Activated CD8-positive, alpha-beta memory T cell treated with anti-CD3 and anti-CD28 coated beads, Interleukin-2, amount 10 ng/mL, durations not matched to agents 7 days and 5 days (primary cell): ENCODE results near the gene PTHLH. TPM values are rescaled to one million over a fixed set of nuclear protein-coding genes. Genes with fewer than 3 reads are reported as not detected.
A peak's percentile ranks its signal among the peaks of the same experiment; 100 is the strongest.

Experiments used
- ATAC-seq: fragments of 150-1000 bp; cut with Tn5 transposase; one replicate; pipeline ENCODE4 v1.10.0; 2021; ENCODE audit warnings: moderate library complexity
- CTCF ChIA-PET: fragments of 350-600 bp; sonication (Branson Sonifier 250); formaldehyde crosslinking; loops from one replicate; lab custom pipeline; 2021; ENCODE audit warnings: antibody characterized with exemption; lab: Charles Lee
- DNase-seq: peaks from one replicate; pipeline ENCODE4 v3.0.0-alpha.2; 2020
- H3K27ac Mint-ChIP-seq: one replicate; pipeline ENCODE4 v1.8.0; 2021; ENCODE audit warnings: mild to moderate bottlenecking, mixed read lengths
- H3K27me3 Mint-ChIP-seq: one replicate; pipeline ENCODE4 v1.8.0; 2021; ENCODE audit warnings: mixed read lengths
- H3K36me3 Mint-ChIP-seq: one replicate; pipeline ENCODE4 v1.8.0; 2021; ENCODE audit warnings: mild to moderate bottlenecking, mixed read lengths
- H3K4me1 Mint-ChIP-seq: one replicate; pipeline ENCODE4 v1.8.0; 2021; ENCODE audit warnings: mixed read lengths
- H3K4me3 Mint-ChIP-seq: one replicate; pipeline ENCODE4 v1.8.0; 2021; ENCODE audit warnings: mild to moderate bottlenecking, moderate library complexity, mixed read lengths
- H3K9me3 Mint-ChIP-seq: one replicate; pipeline ENCODE4 v1.8.0; 2022; ENCODE audit warnings: low read depth, mixed read lengths
- total RNA-seq, 2 experiments: library from RNA; stranded (reverse); gene quantifications; one replicate each; pipeline ENCODE4 v1.2.3, GENCODE V29; 2021

The PTHLH gene
- total RNA-seq, 2 experiments from 2014 or later = 0.35 TPM; not detected in 1

DNA sequence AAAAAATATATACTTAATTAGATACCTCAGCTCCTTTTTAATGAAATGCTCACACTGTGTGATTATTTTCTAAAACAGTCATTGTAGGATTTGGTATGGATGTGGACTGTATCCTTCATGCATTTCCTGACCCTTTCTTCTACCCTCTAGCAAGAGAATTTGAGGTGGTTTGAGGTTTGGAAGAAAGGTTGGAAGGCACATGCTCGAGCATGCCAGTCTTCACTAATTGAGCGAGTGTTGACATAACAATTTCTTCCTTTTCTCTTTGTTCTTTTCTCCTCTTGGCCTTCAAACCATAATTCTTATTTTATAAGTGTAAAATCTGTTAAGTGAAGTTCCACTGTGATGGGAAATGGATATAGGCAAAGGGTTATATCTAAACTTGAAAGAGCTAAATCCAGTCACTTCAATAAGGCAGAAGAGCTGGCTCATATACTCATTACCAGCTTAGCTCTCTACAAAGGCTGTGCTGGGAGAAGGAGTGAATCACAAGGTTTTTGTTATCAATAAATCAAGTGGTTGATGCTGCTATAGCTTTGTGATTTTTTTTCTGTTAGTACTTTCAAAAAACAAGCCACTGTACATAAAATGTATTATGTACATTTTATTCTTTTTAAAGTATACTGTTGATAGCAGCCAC is 16.2 kb upstream of the PTHLH start:
- H3K9me3 Mint-ChIP-seq = no peaks in the 10 kb centered on the region
- no peak overlapping the region for H3K4me3 Mint-ChIP-seq
- H3K4me1 Mint-ChIP-seq = no peaks in the 10 kb centered on the region
- ATAC-seq = no peak
- H3K36me3 Mint-ChIP-seq = no peaks in the 10 kb centered on the region
- H3K27ac Mint-ChIP-seq = no peak overlapping the region
- peaks cover 6% of the 10 kb centered on the region for H3K27me3 Mint-ChIP-seq
- no peak for DNase-seq
- CTCF ChIA-PET = no interaction called here

GRCh38 chr12:27987331-27987730 is 14.8 kb upstream of the PTHLH start:
- Mint-ChIP-seq H3K4me3 (no peak overlapping the region), H3K9me3 (no peaks in the 10 kb centered on the region), H3K27me3 (peaks cover 15% of the 10 kb centered on the region), H3K4me1 (no peaks in the 10 kb centered on the region), H3K36me3 (no peaks in the 10 kb centered on the region), H3K27ac (no peak overlapping the region)
- ATAC-seq (no peak), DNase-seq (no peak)
- CTCF ChIA-PET = no interaction called here

GRCh38 chr12:27984275-27984674 is 11.7 kb upstream of the PTHLH start:
- no peaks in the 10 kb centered on the region for H3K36me3 Mint-ChIP-seq
- H3K27me3 Mint-ChIP-seq = peaks cover 35% of the 10 kb centered on the region
- H3K4me1 Mint-ChIP-seq = no peaks in the 10 kb centered on the region
- H3K9me3 Mint-ChIP-seq = no peaks in the 10 kb centered on the region
- CTCF ChIA-PET = no interaction called here
- ATAC-seq = no peak
- H3K4me3 Mint-ChIP-seq = no peak overlapping the region
- no peak for DNase-seq
- no peak overlapping the region for H3K27ac Mint-ChIP-seq

DNA sequence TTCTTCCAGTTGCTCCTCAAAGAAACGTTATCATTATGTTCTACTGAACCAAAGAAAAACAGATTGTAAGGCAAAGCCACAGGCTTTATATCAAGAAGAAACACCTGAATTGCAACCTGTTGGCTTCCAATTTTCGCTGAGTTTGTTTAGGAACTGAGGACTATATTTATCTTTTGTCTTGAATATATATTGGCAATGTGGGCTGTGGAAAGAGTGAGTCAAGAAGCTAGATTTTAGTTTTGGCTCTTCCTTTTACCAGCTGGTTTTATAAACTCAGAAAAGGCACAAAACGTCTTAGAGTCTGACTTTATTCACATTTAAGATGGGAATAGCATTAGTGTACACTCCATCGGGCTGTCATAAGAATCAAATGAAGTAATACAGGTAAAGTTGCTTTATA is 10.4 kb upstream of the PTHLH start:
- CTCF ChIA-PET = no interaction called here
- ATAC-seq = no peak
- Mint-ChIP-seq H3K4me1 (no peaks in the 10 kb centered on the region), H3K9me3 (no peaks in the 10 kb centered on the region), H3K36me3 (no peaks in the 10 kb centered on the region), H3K4me3 (no peak overlapping the region), H3K27me3 (peaks cover 47% of the 10 kb centered on the region), H3K27ac (no peak overlapping the region)
- DNase-seq = no peak

DNA sequence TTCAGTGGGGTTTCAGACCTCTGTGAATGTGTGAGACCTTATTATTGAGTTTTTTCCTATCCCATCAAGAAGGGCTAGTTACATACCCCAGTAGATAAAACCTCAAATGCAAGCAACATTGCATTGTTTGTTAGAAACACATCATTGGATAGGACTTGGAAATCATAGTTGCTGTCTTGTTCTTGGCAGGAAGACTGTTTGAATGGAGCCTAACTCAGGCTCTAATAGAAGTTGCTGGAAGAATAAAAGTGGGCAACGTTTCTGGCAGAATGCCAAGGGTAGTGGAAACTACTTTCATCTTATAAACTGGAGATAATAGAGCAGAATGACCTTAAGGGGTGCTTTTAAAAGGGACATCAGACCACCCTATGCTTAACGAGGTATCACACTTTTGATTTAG is 9.9 kb upstream of the PTHLH start:
- CTCF ChIA-PET = no interaction called here
- Mint-ChIP-seq H3K9me3 (no peaks in the 10 kb centered on the region), H3K36me3 (no peaks in the 10 kb centered on the region), H3K4me3 (no peak overlapping the region), H3K27ac (no peak overlapping the region), H3K4me1 (no peaks in the 10 kb centered on the region), H3K27me3 (peaks cover 52% of the 10 kb centered on the region)
- ATAC-seq = no peak
- no peak for DNase-seq

GRCh38 chr12:27981874-27982273 is 9.3 kb upstream of the PTHLH start:
- no peak for DNase-seq
- ATAC-seq = no peak
- Mint-ChIP-seq H3K9me3 (no peaks in the 10 kb centered on the region), H3K27ac (no peak overlapping the region), H3K27me3 (peaks cover 57% of the 10 kb centered on the region), H3K4me3 (no peak overlapping the region), H3K36me3 (no peaks in the 10 kb centered on the region), H3K4me1 (no peaks in the 10 kb centered on the region)
- CTCF ChIA-PET = no interaction called here

DNA sequence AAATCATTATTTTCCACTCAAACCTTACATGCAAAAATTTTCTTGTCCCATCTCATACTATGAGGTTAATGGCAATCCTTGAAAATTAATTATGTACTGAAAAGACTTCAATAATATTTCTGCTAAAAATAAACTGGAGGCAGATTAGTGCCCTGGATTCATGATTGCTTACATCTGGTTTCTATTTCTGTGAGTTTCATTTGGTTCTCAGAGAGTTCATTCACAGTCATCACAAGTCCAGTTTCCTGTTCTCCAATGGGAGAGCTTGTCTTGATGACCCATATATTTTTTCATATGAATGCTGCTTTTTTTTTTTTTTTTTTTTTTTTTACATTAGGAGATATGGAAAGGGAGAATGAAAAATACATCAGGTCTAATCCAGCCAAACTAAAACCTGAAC is 6.6 kb upstream of the PTHLH start:
- CTCF ChIA-PET = no interaction called here
- Mint-ChIP-seq H3K4me1 (peaks cover 9% of the 10 kb centered on the region), H3K27ac (no peak overlapping the region), H3K36me3 (no peaks in the 10 kb centered on the region), H3K9me3 (no peaks in the 10 kb centered on the region), H3K4me3 (no peak overlapping the region), H3K27me3 (peaks cover 84% of the 10 kb centered on the region)
- ATAC-seq (no peak), DNase-seq (no peak)

GRCh38 chr12:27975222-27976136 is 2.9 kb upstream of the PTHLH start:
- Mint-ChIP-seq H3K4me3 (no peak overlapping the region), H3K36me3 (no peaks in the 10 kb centered on the region), H3K27me3 (peaks cover 96% of the 10 kb centered on the region), H3K27ac (no peak overlapping the region), H3K4me1 (peaks cover 16% of the 10 kb centered on the region), H3K9me3 (no peaks in the 10 kb centered on the region)
- CTCF ChIA-PET = no interaction called here
- ATAC-seq (no peak), DNase-seq (no peak)

GRCh38 chr12:27974735-27975221 is 2.2 kb upstream of the PTHLH start:
- H3K27me3 Mint-ChIP-seq = peaks cover 92% of the 10 kb centered on the region
- no peak overlapping the region for H3K27ac Mint-ChIP-seq
- H3K9me3 Mint-ChIP-seq = no peaks in the 10 kb centered on the region
- CTCF ChIA-PET = no interaction called here
- H3K4me1 Mint-ChIP-seq = peaks cover 19% of the 10 kb centered on the region
- ATAC-seq = no peak
- no peak for DNase-seq
- H3K4me3 Mint-ChIP-seq = no peak overlapping the region
- H3K36me3 Mint-ChIP-seq = no peaks in the 10 kb centered on the region

DNA sequence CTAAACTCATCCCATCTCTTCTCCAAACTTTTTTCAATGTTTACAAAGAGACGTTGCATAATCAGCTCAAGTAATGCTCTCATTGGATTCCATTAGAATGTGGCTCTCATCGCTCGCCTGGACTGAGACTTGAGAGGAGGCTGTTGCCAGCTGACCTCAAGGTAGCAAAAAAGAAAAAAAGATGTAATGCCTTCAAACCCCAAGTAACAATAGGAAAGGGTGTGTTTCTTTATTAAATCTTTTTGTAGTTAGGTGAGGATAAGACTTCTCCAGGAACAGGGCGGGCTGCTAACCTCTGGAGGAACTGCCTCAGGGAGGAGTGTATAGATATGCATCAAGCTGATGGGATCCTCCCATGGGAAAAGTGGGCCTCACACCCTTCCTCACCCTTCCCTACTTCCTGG is 956 bp upstream of the PTHLH start:
- Mint-ChIP-seq H3K9me3 (no peaks in the 10 kb centered on the region), H3K27me3 (peaks cover 91% of the 10 kb centered on the region), H3K27ac (no peak overlapping the region), H3K36me3 (no peaks in the 10 kb centered on the region), H3K4me3 (no peak overlapping the region), H3K4me1 (peaks cover 28% of the 10 kb centered on the region)
- DNase-seq = no peak
- CTCF ChIA-PET = no interaction called here
- ATAC-seq = no peak

- no peak for DNase-seq
- no peak for ATAC-seq
- CTCF ChIA-PET = no interaction called here
- no peak overlapping the region for H3K27ac Mint-ChIP-seq
- peaks cover 31% of the 10 kb centered on the region for H3K4me1 Mint-ChIP-seq
- peaks cover 92% of the 10 kb centered on the region for H3K27me3 Mint-ChIP-seq
- no peaks in the 10 kb centered on the region for H3K36me3 Mint-ChIP-seq
- H3K4me3 Mint-ChIP-seq = no peak overlapping the region
- H3K9me3 Mint-ChIP-seq = no peaks in the 10 kb centered on the region
These were observed 927 bp downstream of the PTHLH start for GRCh38 chr12:27971606-27972005.

- peaks cover 31% of the 10 kb centered on the region for H3K4me1 Mint-ChIP-seq
- ATAC-seq (no peak), DNase-seq (no peak)
- peaks cover 92% of the 10 kb centered on the region for H3K27me3 Mint-ChIP-seq
- H3K4me3 Mint-ChIP-seq = peak overlapping the region; percentile 22
- no peaks in the 10 kb centered on the region for H3K36me3 Mint-ChIP-seq
- H3K27ac Mint-ChIP-seq = no peak overlapping the region
- CTCF ChIA-PET = no interaction called here
- H3K9me3 Mint-ChIP-seq = no peaks in the 10 kb centered on the region
These were observed 1.4 kb downstream of the PTHLH start for GRCh38 chr12:27971121-27971489.

DNA sequence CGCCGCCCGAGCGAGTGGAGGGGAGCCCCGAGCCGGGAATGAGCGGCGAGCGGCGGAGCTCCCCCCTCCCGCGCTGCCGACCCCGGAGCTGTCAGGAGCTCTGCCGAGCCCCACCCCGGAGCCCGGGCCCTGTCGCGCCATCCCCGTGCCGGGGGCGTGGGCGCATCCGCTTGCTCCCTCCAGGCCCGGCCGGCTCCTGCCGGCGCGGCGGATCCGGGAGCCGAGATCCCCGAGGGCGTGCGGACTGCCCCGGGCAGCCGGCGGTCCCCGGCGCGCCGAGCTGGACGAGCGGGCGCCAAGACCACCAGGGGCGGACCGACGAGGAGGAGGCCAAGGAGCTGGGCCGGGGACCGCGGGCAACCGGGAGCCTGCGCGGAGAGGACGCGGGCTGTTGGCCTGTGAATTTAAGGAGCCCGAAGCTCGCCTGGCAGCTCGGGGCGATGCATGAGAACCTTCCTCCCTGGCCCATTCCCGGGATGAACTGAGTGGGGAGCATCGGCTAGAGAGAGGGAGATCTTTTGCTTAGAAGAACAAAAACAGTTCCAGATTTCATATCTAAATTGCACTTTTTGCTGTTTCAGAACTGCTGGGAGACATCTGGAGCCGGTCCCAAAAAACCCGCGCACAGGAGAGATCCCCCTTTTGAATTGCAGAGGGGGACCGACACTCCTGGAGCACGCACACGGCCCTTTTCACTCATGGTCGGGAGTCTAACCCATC is 2.0 kb downstream of the PTHLH start:
- CTCF ChIA-PET = no interaction called here
- no peak for DNase-seq
- Mint-ChIP-seq H3K36me3 (no peaks in the 10 kb centered on the region), H3K4me1 (peaks cover 26% of the 10 kb centered on the region), H3K27ac (no peak overlapping the region), H3K27me3 (peaks cover 90% of the 10 kb centered on the region), H3K9me3 (no peaks in the 10 kb centered on the region), H3K4me3 (peak overlapping the region; percentile 22)
- ATAC-seq = no peak
